Thoracic aorta (tissue), 2 donors: ENCODE data around the gene RABGGTB. TPM values are rescaled to one million over a fixed set of nuclear protein-coding genes. Genes with fewer than 3 reads are reported as not detected.

ENCODE experiments used
- ATAC-seq: fragments of 150-250 bp; one replicate; pipeline ENCODE4 v1.8.0; 2017; ENCODE audit warnings: low read depth; ENCODE audit not compliant: insufficient number of reproducible peaks, low FRiP score
- DNase-seq: peaks from one replicate; pipeline ENCODE4 v3.0.0-alpha.2; 2020; ENCODE audit warnings: low spot score
- H3K27ac ChIP-seq, 2 donors: fragments of 200-600 bp; sonication (generic); 1 replicate in 1 of 2; 2 replicates in 1 of 2; pipeline ENCODE4 v1.5.1; 2016; ENCODE audit warnings: mild to moderate bottlenecking in 2 of 2, moderate library complexity in 2 of 2
- H3K27me3 ChIP-seq: fragments of 200-600 bp; sonication (generic); replicated peaks from 2 replicates; pipeline ENCODE4 v1.6.0; 2016; ENCODE audit warnings: mild to moderate bottlenecking; ENCODE audit not compliant: insufficient read depth
- H3K36me3 ChIP-seq: fragments of 200-600 bp; sonication (generic); one replicate; pipeline ENCODE4 v1.5.1; 2016
- H3K4me1 ChIP-seq, 2 donors: fragments of 200-600 bp; sonication (generic); 1 replicate in 1 of 2; 2 replicates in 1 of 2; pipeline versions ENCODE4 v1.5.1 to v1.6.0; 2016; ENCODE audit warnings: low read depth in 2 of 2, mild to moderate bottlenecking in 1 of 2; ENCODE audit not compliant: control insufficient read depth in 1 of 2
- H3K4me3 ChIP-seq: fragments of 200-600 bp; sonication (generic); 2 replicates; pipeline ENCODE4 v1.5.1; 2016; ENCODE audit warnings: mild to moderate bottlenecking
- H3K9me3 ChIP-seq: fragments of 200-600 bp; sonication (generic); 2 replicates; pipeline ENCODE4 v1.5.1; 2016
- total RNA-seq, 2 donors: library from RNA; depleted of rRNA; stranded (reverse); fragments of >200 nt; gene quantifications; one replicate each; pipeline versions ENCODE4 v1.1.0 to v1.2.3, GENCODE V29; 2016
- TF ChIP-seq, protein P1 (sequence below): fragments of 200-600 bp; sonication (generic); IDR thresholded peaks from one replicate; pipeline ENCODE4 v1.5.1; 2019; ENCODE audit warnings: antibody characterized with exemption

The RABGGTB gene
- total RNA-seq, 2 donors from 2014 or later = 47.9 to 88.3 TPM

DNA sequence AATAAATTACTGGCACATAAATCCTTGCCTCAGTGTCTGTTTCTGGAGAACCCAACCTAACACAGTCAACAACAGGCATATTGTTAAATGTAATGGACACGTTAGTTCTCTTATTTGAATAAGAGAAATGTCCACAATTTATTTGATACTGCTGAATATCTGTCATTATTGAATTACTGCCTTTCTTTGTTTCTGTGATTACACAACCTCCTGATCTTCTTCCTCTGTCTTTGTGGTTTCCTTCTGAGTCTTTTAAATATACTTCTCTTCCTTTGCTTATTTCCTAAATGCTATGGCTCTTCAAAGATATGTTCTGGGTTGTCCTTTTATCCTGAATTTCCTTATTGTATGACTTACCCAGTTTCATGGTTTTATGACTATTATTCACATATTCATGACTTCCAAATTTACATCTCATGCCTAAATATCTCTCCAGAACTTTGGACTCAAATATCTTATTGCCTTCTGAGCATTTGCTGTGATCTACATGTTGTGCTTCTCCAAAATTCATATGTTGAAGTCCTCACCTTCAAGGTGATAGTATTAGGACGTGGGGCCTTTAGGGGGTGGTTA, 50.6 kb downstream of the RABGGTB start:
- H3K27ac ChIP-seq = no peak overlapping the region
- DNase-seq (no peak), ATAC-seq (no peak)
- no peaks in the 10 kb centered on the region for H3K9me3 ChIP-seq
- TF ChIP-seq, protein P1, sequence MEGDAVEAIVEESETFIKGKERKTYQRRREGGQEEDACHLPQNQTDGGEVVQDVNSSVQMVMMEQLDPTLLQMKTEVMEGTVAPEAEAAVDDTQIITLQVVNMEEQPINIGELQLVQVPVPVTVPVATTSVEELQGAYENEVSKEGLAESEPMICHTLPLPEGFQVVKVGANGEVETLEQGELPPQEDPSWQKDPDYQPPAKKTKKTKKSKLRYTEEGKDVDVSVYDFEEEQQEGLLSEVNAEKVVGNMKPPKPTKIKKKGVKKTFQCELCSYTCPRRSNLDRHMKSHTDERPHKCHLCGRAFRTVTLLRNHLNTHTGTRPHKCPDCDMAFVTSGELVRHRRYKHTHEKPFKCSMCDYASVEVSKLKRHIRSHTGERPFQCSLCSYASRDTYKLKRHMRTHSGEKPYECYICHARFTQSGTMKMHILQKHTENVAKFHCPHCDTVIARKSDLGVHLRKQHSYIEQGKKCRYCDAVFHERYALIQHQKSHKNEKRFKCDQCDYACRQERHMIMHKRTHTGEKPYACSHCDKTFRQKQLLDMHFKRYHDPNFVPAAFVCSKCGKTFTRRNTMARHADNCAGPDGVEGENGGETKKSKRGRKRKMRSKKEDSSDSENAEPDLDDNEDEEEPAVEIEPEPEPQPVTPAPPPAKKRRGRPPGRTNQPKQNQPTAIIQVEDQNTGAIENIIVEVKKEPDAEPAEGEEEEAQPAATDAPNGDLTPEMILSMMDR = no peak
- H3K4me3 ChIP-seq = no peak overlapping the region
- H3K27me3 ChIP-seq = no peaks in the 10 kb centered on the region
- no peaks in the 10 kb centered on the region for H3K4me1 ChIP-seq
- H3K36me3 ChIP-seq = no peaks in the 10 kb centered on the region

DNA sequence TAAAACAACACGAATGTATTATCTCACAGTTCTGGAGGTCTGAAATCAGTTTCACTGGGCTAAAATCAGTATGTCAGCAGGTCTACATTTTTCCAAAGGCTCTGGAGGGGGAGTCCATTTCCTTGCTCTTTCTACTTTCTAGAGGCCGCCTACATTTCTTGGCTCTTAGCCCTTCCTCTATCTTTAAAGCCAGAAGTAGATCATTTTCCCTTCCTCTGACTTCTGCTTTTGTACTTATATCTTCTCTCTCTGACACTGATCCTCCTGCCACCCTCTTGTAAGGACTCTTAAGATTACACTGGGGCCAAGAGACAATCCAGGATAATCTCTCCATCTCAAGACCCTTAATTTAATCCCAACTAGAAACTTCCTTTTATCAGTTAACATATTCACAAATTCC, 52.0 kb downstream of the RABGGTB start:
- no peaks in the 10 kb centered on the region for H3K9me3 ChIP-seq
- DNase-seq = no peak
- H3K36me3 ChIP-seq = no peaks in the 10 kb centered on the region
- ATAC-seq = no peak
- H3K27ac ChIP-seq = no peak overlapping the region
- TF ChIP-seq, protein P1 = no peak
- H3K27me3 ChIP-seq = no peaks in the 10 kb centered on the region
- H3K4me3 ChIP-seq = no peak overlapping the region
- H3K4me1 ChIP-seq = no peaks in the 10 kb centered on the region

DNA sequence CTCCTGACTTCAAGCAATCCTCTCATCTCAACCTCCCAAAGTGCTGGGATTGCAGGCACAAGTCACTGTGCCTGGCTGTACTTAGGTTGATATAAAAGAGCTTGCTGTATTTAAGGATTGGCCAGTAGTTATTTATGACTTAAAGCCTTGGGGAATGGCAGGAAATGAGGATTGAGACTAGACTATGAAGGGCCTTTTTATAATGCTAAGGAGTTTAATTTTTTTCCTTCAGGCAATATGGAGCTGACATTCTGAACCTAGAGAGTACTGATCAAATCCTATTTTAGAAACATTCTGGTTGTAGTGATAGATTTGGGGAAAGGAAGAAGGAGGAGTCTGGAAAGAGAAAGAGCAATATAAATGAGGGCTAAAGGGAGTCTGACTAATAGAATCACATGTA, 55.4 kb downstream of the RABGGTB start:
- ATAC-seq = no peak
- H3K36me3 ChIP-seq = no peaks in the 10 kb centered on the region
- H3K4me1 ChIP-seq = no peaks in the 10 kb centered on the region
- TF ChIP-seq, protein P1 = no peak
- no peak overlapping the region for H3K4me3 ChIP-seq
- no peak overlapping the region for H3K27ac ChIP-seq
- no peaks in the 10 kb centered on the region for H3K9me3 ChIP-seq
- no peaks in the 10 kb centered on the region for H3K27me3 ChIP-seq
- DNase-seq = no peak

Other genes with a start within 250 kb of the RABGGTB start
- gene SLC44A5, start 175.1 kb upstream of the RABGGTB start, total RNA-seq = under 1 TPM; 0.28 to 0.68 TPM
- 10 to 100 TPM; 22.3 to 29.3 TPM for gene ACADM, start 61.5 kb upstream of the RABGGTB start, total RNA-seq
- gene MSH4, start 10.6 kb downstream of the RABGGTB start, total RNA-seq = under 1 TPM; 0.27 to 0.28 TPM
- gene ASB17, start 146.1 kb downstream of the RABGGTB start, total RNA-seq = not detected